HepG2 (cell line): ENCODE results near the gene ADGRF4. TPM values are rescaled to one million over a fixed set of nuclear protein-coding genes. Genes with fewer than 3 reads are reported as not detected.

Experiments
- ATAC-seq: fragments of 200-7000 bp; cut with Tn5 transposase; 3 replicates; pipeline ENCODE4 v1.9.1; 2020; ENCODE audit warnings: mild to moderate bottlenecking, moderate library complexity
- BruUV-seq: library from RNA; stranded (reverse); fragments of 400-500 nt; replicated peaks from 2 replicates; lab custom pipeline; 2021; lab: Mats Ljungman, UMichigan
- CTCF ChIA-PET: fragments of 300-600 bp; formaldehyde crosslinking; extraction: SDS; loops from one replicate; lab custom pipeline; 2021; ENCODE audit warnings: low total read pairs, inconsistent platforms, low intra/inter-chr PET ratio; lab: Yijun Ruan, JAX
- POLR2A ChIA-PET: fragments of 350-600 bp; sonication (Branson Sonifier 250); formaldehyde crosslinking; loops from one replicate; lab custom pipeline; 2020; ENCODE audit warnings: antibody characterized with exemption, inconsistent platforms; lab: Yijun Ruan, JAX
- DNase-seq: peaks from one replicate; pipeline ENCODE4 v3.0.0-alpha.2; 2015; ENCODE audit warnings: low spot score
- FAIRE-seq: peaks from 3 replicates; lab custom pipeline; 2011; peaks lifted over from hg19 to GRCh38; lab: Jason Lieb, UNC
- H2AFZ ChIP-seq: one replicate; pipeline ENCODE4 v1.6.1; 2011; ENCODE audit warnings: low read length, inconsistent platforms
- H3K27ac ChIP-seq: fragments of 300-600 bp; 3 replicates; pipeline ENCODE4 v1.8.0; 2011; ENCODE audit warnings: mixed run types, mild to moderate bottlenecking, mixed read lengths, low read length, inconsistent platforms; ENCODE audit not compliant: insufficient read depth; ENCODE audit errors: extremely low read length
- H3K27me3 ChIP-seq, 2 experiments: fragments of 200-600 bp in 1 of 2; 2 replicates in 1 of 2; 3 replicates in 1 of 2; pipeline versions ENCODE4 v1.6.0 to v1.8.0; 2011; ENCODE audit warnings: low read length in 2 of 2, mild to moderate bottlenecking in 2 of 2, moderate library complexity in 2 of 2, inconsistent platforms in 1 of 2; ENCODE audit not compliant: insufficient read depth in 2 of 2, control insufficient read depth in 1 of 2
- H3K36me3 ChIP-seq, 2 experiments: fragments of 200-600 bp in 1 of 2; replicated peaks in 1 of 2; 2 replicates in 1 of 2; 3 replicates in 1 of 2; pipeline versions ENCODE4 v1.5.1 to v1.8.0; 2011; ENCODE audit warnings: low read length in 2 of 2, inconsistent platforms in 1 of 2; ENCODE audit not compliant: insufficient read depth in 2 of 2, control insufficient read depth in 1 of 2
- H3K4me1 ChIP-seq: 2 replicates; pipeline ENCODE4 v1.5.1; 2012; ENCODE audit warnings: low read length, inconsistent platforms; ENCODE audit not compliant: insufficient read depth
- H3K4me2 ChIP-seq: 2 replicates; pipeline ENCODE4 v1.6.0; 2011; ENCODE audit warnings: low read depth, low read length, inconsistent platforms
- H3K4me3 ChIP-seq, 3 experiments: fragments of 200-600 bp in 1 of 3; sonication (generic), shearing (Covaris generic) in 1 of 3; replicated peaks in 1 of 3; 2 replicates each; pipeline ENCODE4 v1.5.1; 2011 to 2016; ENCODE audit warnings: low read length in 3 of 3, inconsistent platforms in 2 of 3, low read depth in 2 of 3, mild to moderate bottlenecking in 2 of 3, control low read depth in 1 of 3, mixed read lengths in 1 of 3; ENCODE audit not compliant: insufficient read depth in 1 of 3
- H3K79me2 ChIP-seq: one replicate; pipeline ENCODE4 v1.6.1; 2011; ENCODE audit warnings: low read length, inconsistent platforms; ENCODE audit not compliant: insufficient read depth
- H3K9ac ChIP-seq: 2 replicates; pipeline ENCODE4 v1.6.0; 2011; ENCODE audit warnings: mild to moderate bottlenecking, low read depth, low read length, inconsistent platforms; ENCODE audit not compliant: insufficient read depth
- H3K9me3 ChIP-seq: 2 replicates; pipeline ENCODE4 v1.5.1; 2012; ENCODE audit warnings: mild to moderate bottlenecking, low read length
- H4K20me1 ChIP-seq: 2 replicates; pipeline ENCODE4 v1.6.0; 2011; ENCODE audit warnings: inconsistent platforms, mild to moderate bottlenecking, low read length, moderate library complexity; ENCODE audit not compliant: insufficient read depth
- ELK4 ChIP-seq: sonication (generic); formaldehyde crosslinking; IDR thresholded peaks from 2 replicates; pipeline ENCODE4 v1.9.0; 2021; ENCODE audit warnings: missing genetic modification reagents, borderline replicate concordance
- GATAD1 ChIP-seq: IDR thresholded peaks from 2 replicates; pipeline ENCODE4 v1.6.1; 2016; ENCODE audit warnings: missing genetic modification reagents, missing compliant biosample characterization
- GPBP1L1 ChIP-seq: sonication (generic); formaldehyde crosslinking; IDR thresholded peaks from 2 replicates; pipeline ENCODE4 v1.5.0; 2020; ENCODE audit warnings: mild to moderate bottlenecking, missing genetic modification reagents
- HOXA5 ChIP-seq: sonication (generic); formaldehyde crosslinking; IDR thresholded peaks from 2 replicates; pipeline ENCODE4 v1.4.0; 2020; ENCODE audit warnings: missing genetic modification reagents
- MAZ ChIP-seq, 2 experiments: sonication (generic) in 1 of 2; formaldehyde crosslinking in 1 of 2; IDR thresholded peaks; 2 replicates each; pipeline versions ENCODE4 v1.5.0 to v1.6.1; 2012 to 2020; ENCODE audit warnings: low read depth in 2 of 2, mild to moderate bottlenecking in 2 of 2, borderline replicate concordance in 1 of 2, improper control_type of control experiment in 1 of 2, low read length in 1 of 2, missing genetic modification reagents in 1 of 2, moderate library complexity in 1 of 2
- RCOR2 ChIP-seq: IDR thresholded peaks from 2 replicates; pipeline ENCODE4 v1.6.1; 2016; ENCODE audit warnings: missing biosample characterization, missing genetic modification reagents
- ZFP90 ChIP-seq: sonication (generic); formaldehyde crosslinking; IDR thresholded peaks from 2 replicates; pipeline ENCODE4 v1.8.0; 2022; ENCODE audit warnings: missing genetic modification reagents, mild to moderate bottlenecking, inconsistent platforms, borderline replicate concordance
- ZNF205 ChIP-seq: IDR thresholded peaks from 2 replicates; pipeline ENCODE4 v1.6.1; 2018; ENCODE audit warnings: missing biosample characterization, missing genetic modification reagents
- ZNF652 ChIP-seq: IDR thresholded peaks from 2 replicates; pipeline ENCODE4 v1.6.1; 2016; ENCODE audit warnings: low read depth, borderline replicate concordance
- ZNF790 ChIP-seq: sonication (generic); formaldehyde crosslinking; IDR thresholded peaks from 2 replicates; pipeline ENCODE4 v1.8.0; 2022; ENCODE audit warnings: missing genetic modification reagents, mild to moderate bottlenecking, borderline replicate concordance
- ZNF83 ChIP-seq: sonication (generic); formaldehyde crosslinking; IDR thresholded peaks from 2 replicates; pipeline ENCODE4 v1.4.0; 2020; ENCODE audit warnings: missing genetic modification reagents, mild to moderate bottlenecking, borderline replicate concordance
- ZSCAN21 ChIP-seq: sonication (generic); formaldehyde crosslinking; IDR thresholded peaks from 2 replicates; pipeline ENCODE4 v1.8.0; 2022; ENCODE audit warnings: mild to moderate bottlenecking, missing genetic modification reagents, moderate library complexity, borderline replicate concordance
- WGBS: methylation state at CpG from one replicate; pipeline ENCODE4 v1.1.6; 2017; ENCODE audit warnings: low lambda C conversion rate; 5-methylcytosine and 5-hydroxymethylcytosine counted together
- in situ Hi-C: cut with HindIII; loops from 2 replicates; pipeline ENCODE4 v1.10.0; 2017; ENCODE audit warnings: low pct_unique_long_range_greater_than_20kb; ENCODE audit not compliant: extremely low pct_ligation_motif_present
- intact Hi-C: fragments of 100-400 bp; cut with micrococcal nuclease; formaldehyde crosslinking; loops from one replicate; pipeline ENCODE4 v1.10.0; 2022; ENCODE audit not compliant: unreplicated experiment
- polyA plus RNA-seq, 8 experiments: library from polyadenylated mRNA; depleted of rRNA in 3 of 8; stranded (reverse) in 7 of 8; unstranded in 1 of 8; fragments of >200 nt; fragmentation: Illumina TruSeq in 4 of 8; extraction: Trizol in 4 of 8; gene quantifications; 2 replicates each; pipeline versions ENCODE4 v1.2.1 to v1.2.3, GENCODE V29; 2011 to 2016; ENCODE audit warnings: low read depth in 4 of 8, missing spikeins in 1 of 8, mixed read lengths in 1 of 8; ENCODE audit not compliant: insufficient read depth in 1 of 8
- total RNA-seq, 5 experiments: library from RNA; depleted of rRNA; stranded (reverse); fragments of >200 nt; fragmentation: Illumina TruSeq; extraction: Trizol; gene quantifications; 2 replicates each; pipeline ENCODE4 v1.2.3, GENCODE V29; 2016; ENCODE audit warnings: low read depth in 1 of 5

ADGRF4 gene
- total and polyA plus RNA-seq, 2 of the 13 experiments (the other 11 are each of a cell fraction or from before 2014, with no cell fraction given) = 0.01 TPM; not detected in 1

- Histone ChIP-seq H2AFZ (no peak overlapping the region), H3K27ac (no peak overlapping the region), H4K20me1 (no peaks in the 10 kb centered on the region), H3K36me3 (no peaks in the 10 kb centered on the region), H3K4me2 (no peak overlapping the region), H3K79me2 (no peaks in the 10 kb centered on the region), H3K27me3 (peaks cover 0 to 6% of the 10 kb centered on the region in 2 experiments; a peak in 1 of 5 replicates), H3K4me1 (no peaks in the 10 kb centered on the region), H3K4me3 (no peak overlapping the region), H3K9me3 (no peaks in the 10 kb centered on the region), H3K9ac (no peak overlapping the region)
- ChIA-PET POLR2A (no interaction called here), CTCF (no interaction called here)
- no peak for TF ChIP-seq HOXA5 (CRISPR knock-in tag)
- no peak for TF ChIP-seq ZNF205
- no peak for TF ChIP-seq ELK4
- TF ChIP-seq ZFP90 (CRISPR knock-in tag) = no peak
- no peak for TF ChIP-seq MAZ (IDR thresholded peaks at IDR 0.05; ENCODE audit: borderline replicate concordance, low read depth, low read length)
- TF ChIP-seq MAZ (CRISPR knock-in tag; IDR thresholded peaks at IDR 0.05; ENCODE audit: low read depth) = no peak
- no peak for TF ChIP-seq ZNF790 (CRISPR knock-in tag)
- no peak for TF ChIP-seq GATAD1
- TF ChIP-seq RCOR2 = no peak
- no peak for TF ChIP-seq ZNF83 (CRISPR knock-in tag)
- TF ChIP-seq GPBP1L1 (CRISPR knock-in tag) = no peak
- TF ChIP-seq ZSCAN21 = no peak
- no peak for TF ChIP-seq ZNF652 (CRISPR knock-in tag)
- DNase-seq (no peak), ATAC-seq (no peak), FAIRE-seq (no peak)
- in situ Hi-C loops = no loop called here
- BruUV-seq = no TSS peak
- intact Hi-C loops = no loop called here
- 33% methylated on average over 3 of the region's 3 CpGs for WGBS
Observed at GRCh38 chr6:47650553-47651432, 47.6 kb upstream of the ADGRF4 start.
